Measurements from ENCODE around the gene CTNNBIP1.

The CTNNBIP1 gene

GRCh38 chr1:9894115-9894514 is 16.0 kb downstream of the CTNNBIP1 start:
- H3K36me3 ChIP-seq (ENCODE audit: insufficient read depth) = no peaks in the 10 kb centered on the region
- no peak overlapping the region for H3K27ac ChIP-seq
- no peak overlapping the region for H3K4me3 ChIP-seq (IDR thresholded peaks at IDR 0.05; ENCODE audit: insufficient read depth, low read depth, low read length)
- H2AFZ ChIP-seq (ENCODE audit: low read depth) = no peak overlapping the region
- H3K27me3 ChIP-seq (ENCODE audit: insufficient read depth, low read depth) = no peaks in the 10 kb centered on the region
- H3K9ac ChIP-seq = no peak overlapping the region
- no peak for TF ChIP-seq CTCF (conservative IDR thresholded peaks at IDR 0.05; ENCODE audit: low read depth, low read length)
- no peak overlapping the region for H3K4me2 ChIP-seq
- no peaks in the 10 kb centered on the region for H4K20me1 ChIP-seq (ENCODE audit: insufficient read depth)
- no peaks in the 10 kb centered on the region for H3K79me2 ChIP-seq (ENCODE audit: insufficient read depth, low read depth)
- H3K4me1 ChIP-seq (ENCODE audit: low read depth, poor library complexity, severe bottlenecking) = no peaks in the 10 kb centered on the region

- Histone ChIP-seq H3K4me3 (IDR thresholded peaks at IDR 0.05; ENCODE audit: insufficient read depth, low read depth, low read length) (no peak overlapping the region), H3K27ac (no peak overlapping the region), H2AFZ (ENCODE audit: low read depth) (no peak overlapping the region), H3K36me3 (ENCODE audit: insufficient read depth) (no peaks in the 10 kb centered on the region), H3K79me2 (ENCODE audit: insufficient read depth, low read depth) (no peaks in the 10 kb centered on the region), H3K9ac (no peak overlapping the region), H4K20me1 (ENCODE audit: insufficient read depth) (no peaks in the 10 kb centered on the region), H3K4me1 (ENCODE audit: low read depth, poor library complexity, severe bottlenecking) (no peaks in the 10 kb centered on the region), H3K27me3 (ENCODE audit: insufficient read depth, low read depth) (no peaks in the 10 kb centered on the region), H3K4me2 (no peak overlapping the region)
- TF ChIP-seq CTCF (conservative IDR thresholded peaks at IDR 0.05; ENCODE audit: low read depth, low read length) = no peak
These were observed 17.2 kb downstream of the CTNNBIP1 start for GRCh38 chr1:9892563-9893528.

- Histone ChIP-seq H3K36me3 (ENCODE audit: insufficient read depth) (no peaks in the 10 kb centered on the region), H3K27ac (no peak overlapping the region), H3K4me1 (ENCODE audit: low read depth, poor library complexity, severe bottlenecking) (no peaks in the 10 kb centered on the region), H3K79me2 (ENCODE audit: insufficient read depth, low read depth) (no peaks in the 10 kb centered on the region), H3K9ac (no peak overlapping the region), H3K4me3 (IDR thresholded peaks at IDR 0.05; ENCODE audit: insufficient read depth, low read depth, low read length) (no peak overlapping the region), H3K4me2 (no peak overlapping the region), H2AFZ (ENCODE audit: low read depth) (no peak overlapping the region), H4K20me1 (ENCODE audit: insufficient read depth) (no peaks in the 10 kb centered on the region), H3K27me3 (ENCODE audit: insufficient read depth, low read depth) (no peaks in the 10 kb centered on the region)
- TF ChIP-seq CTCF (conservative IDR thresholded peaks at IDR 0.05; ENCODE audit: low read depth, low read length) = no peak
These were observed 18.9 kb downstream of the CTNNBIP1 start for GRCh38 chr1:9891207-9891606.

GRCh38 chr1:9890224-9890731 is 19.8 kb downstream of the CTNNBIP1 start:
- no peak overlapping the region for H3K27ac ChIP-seq
- no peak overlapping the region for H2AFZ ChIP-seq (ENCODE audit: low read depth)
- no peak overlapping the region for H3K9ac ChIP-seq
- no peaks in the 10 kb centered on the region for H3K79me2 ChIP-seq (ENCODE audit: insufficient read depth, low read depth)
- no peak overlapping the region for H3K4me2 ChIP-seq
- no peak for TF ChIP-seq CTCF (conservative IDR thresholded peaks at IDR 0.05; ENCODE audit: low read depth, low read length)
- H3K4me1 ChIP-seq (ENCODE audit: low read depth, poor library complexity, severe bottlenecking) = no peaks in the 10 kb centered on the region
- H3K36me3 ChIP-seq (ENCODE audit: insufficient read depth) = no peaks in the 10 kb centered on the region
- no peaks in the 10 kb centered on the region for H3K27me3 ChIP-seq (ENCODE audit: insufficient read depth, low read depth)
- no peak overlapping the region for H3K4me3 ChIP-seq (IDR thresholded peaks at IDR 0.05; ENCODE audit: insufficient read depth, low read depth, low read length)
- H4K20me1 ChIP-seq (ENCODE audit: insufficient read depth) = no peaks in the 10 kb centered on the region
